NCI-H2196 treated with DMSO at 0.1 percent for 48 hours (cell line): ENCODE measurements around the gene CCNY.

ENCODE experiments used
- DNase-seq: peaks from one replicate; lab custom pipeline; 2025; ENCODE audit not compliant: unreplicated experiment; lab: John Stamatoyannopoulos, UW

Gene CCNY

GRCh38 chr10:35448687-35449662 lies 112.7 kb downstream of the CCNY start:
- DNase-seq = no peak

- no peak for DNase-seq
Measured at GRCh38 chr10:35449944-35450343, 113.6 kb downstream of the CCNY start.

GRCh38 chr10:35451151-35452016 lies 115.1 kb downstream of the CCNY start:
- no peak for DNase-seq

GRCh38 chr10:35452171-35452570 lies 115.9 kb downstream of the CCNY start:
- no peak for DNase-seq

- no peak for DNase-seq
Measured at GRCh38 chr10:35452847-35453246, 116.5 kb downstream of the CCNY start.

GRCh38 chr10:35453855-35454532 lies 117.7 kb downstream of the CCNY start:
- no peak for DNase-seq

GRCh38 chr10:35456153-35456720 lies 119.9 kb downstream of the CCNY start:
- no peak for DNase-seq

- DNase-seq = no peak
Measured at GRCh38 chr10:35456784-35457183, 120.5 kb downstream of the CCNY start.

- no peak for DNase-seq
Measured at GRCh38 chr10:35458500-35459448, 122.5 kb downstream of the CCNY start.

GRCh38 chr10:35459449-35459847 lies 123.1 kb downstream of the CCNY start:
- DNase-seq = no peak

- no peak for DNase-seq
Measured at GRCh38 chr10:35460852-35461460, 124.6 kb downstream of the CCNY start.

- no peak for DNase-seq
Measured at GRCh38 chr10:35462491-35462934, 126.2 kb downstream of the CCNY start.

- DNase-seq = no peak
Measured at GRCh38 chr10:35463105-35463867, 127.0 kb downstream of the CCNY start.

GRCh38 chr10:35463878-35464277 lies 127.6 kb downstream of the CCNY start:
- no peak for DNase-seq

- DNase-seq = no peak
Measured at GRCh38 chr10:35464825-35465456, 128.6 kb downstream of the CCNY start.

GRCh38 chr10:35465673-35466072 lies 129.4 kb downstream of the CCNY start:
- DNase-seq = no peak

- DNase-seq = no peak
Measured at GRCh38 chr10:35466170-35466569, 129.9 kb downstream of the CCNY start.

GRCh38 chr10:35466661-35467060 lies 130.4 kb downstream of the CCNY start:
- no peak for DNase-seq
